ES-I3 (cell line): ENCODE measurements around the gene PRR16.
"Not testable (repeated sequence)": the region's sequence is repeated elsewhere in the genome, so short reads cannot be mapped to it uniquely, and the experiment has no call there.

Experiments
- H3K36me3 ChIP-seq: 2 replicates; pipeline ENCODE4 v1.6.1; 2013; ENCODE audit warnings: mild to moderate bottlenecking, low read length, control low read depth, moderate library complexity; ENCODE audit not compliant: insufficient read depth
- H3K4me1 ChIP-seq: 2 replicates; pipeline ENCODE4 v1.6.1; 2013; ENCODE audit warnings: mild to moderate bottlenecking, control low read depth, low read length; ENCODE audit not compliant: insufficient read depth
- H3K9ac ChIP-seq: 2 replicates; pipeline ENCODE4 v1.6.1; 2013; ENCODE audit warnings: low read depth, mild to moderate bottlenecking, low read length, moderate library complexity
- H3K9me3 ChIP-seq: 2 replicates; pipeline ENCODE4 v1.6.1; 2013; ENCODE audit warnings: mild to moderate bottlenecking, low read length, moderate library complexity; ENCODE audit not compliant: control insufficient read depth, insufficient read depth

Gene PRR16

GRCh38 chr5:120697147-120697546, 233.0 kb downstream of the PRR16 start:
- H3K36me3 ChIP-seq: no peaks in the 10 kb centered on the region; the same call in 1 of the 2 replicates
- H3K9ac ChIP-seq: peak overlapping the region; percentile 51
- peaks cover 15% of the 10 kb centered on the region for H3K4me1 ChIP-seq
- no peaks in the 10 kb centered on the region for H3K9me3 ChIP-seq

- not testable (repeated sequence) for H3K9ac ChIP-seq, H3K9me3 ChIP-seq, H3K36me3 ChIP-seq
- peaks cover 15% of the 10 kb centered on the region for H3K4me1 ChIP-seq
Observed at GRCh38 chr5:120697670-120698327, 233.7 kb downstream of the PRR16 start.

DNA sequence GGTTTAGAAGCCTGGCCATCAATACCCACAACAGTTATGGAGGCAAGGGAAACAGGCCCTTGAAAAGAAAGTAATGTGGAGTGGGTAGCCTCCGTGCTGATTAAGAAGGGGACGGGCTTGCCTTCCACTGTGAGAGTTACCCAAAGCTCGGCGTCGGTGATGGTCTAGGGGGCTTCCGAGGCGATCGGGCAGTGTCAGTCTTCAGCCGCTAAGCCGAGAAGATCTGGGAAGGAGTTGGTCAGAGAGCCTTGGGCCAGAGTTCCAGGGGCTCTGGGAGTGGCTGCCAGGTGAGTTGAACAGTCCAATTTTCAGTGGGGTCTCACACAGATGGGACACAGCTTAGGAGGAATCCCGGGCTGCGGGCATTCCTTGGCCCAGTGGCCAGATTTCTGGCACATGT, 236.6 kb downstream of the PRR16 start:
- not testable (repeated sequence) for H3K36me3 ChIP-seq, H3K9me3 ChIP-seq
- Histone ChIP-seq H3K9ac (peak overlapping the region; percentile 31; the same call in 1 of the 2 replicates), H3K4me1 (peaks cover 17% of the 10 kb centered on the region)

GRCh38 chr5:120702817-120703538, 238.9 kb downstream of the PRR16 start:
- H3K4me1 ChIP-seq: peaks cover 26% of the 10 kb centered on the region
- peak overlapping the region; percentile 66 for H3K9ac ChIP-seq
- H3K9me3 ChIP-seq, H3K36me3 ChIP-seq: not testable (repeated sequence)

GRCh38 chr5:120703918-120704587, 240.0 kb downstream of the PRR16 start:
- no peak overlapping the region; the same call in 1 of the 2 replicates for H3K9ac ChIP-seq

DNA sequence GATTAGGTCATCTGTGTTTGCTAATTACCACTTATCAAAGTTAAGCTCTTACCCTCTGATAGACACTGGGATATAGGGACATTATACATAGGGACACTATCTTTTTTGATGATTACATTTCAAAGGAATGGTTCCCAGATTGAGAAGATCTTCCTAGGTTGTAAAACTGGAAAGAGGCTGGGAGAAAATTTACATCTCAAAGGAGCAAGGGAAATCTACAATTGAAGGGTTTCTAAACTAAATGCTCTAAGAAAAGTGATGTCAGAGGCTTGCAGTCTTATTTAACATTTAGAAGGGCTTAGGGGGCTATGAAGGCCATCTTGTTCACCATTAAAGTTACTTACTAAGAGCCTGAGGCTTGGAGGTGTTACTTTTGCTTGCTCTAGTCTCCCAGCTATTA, 242.8 kb downstream of the PRR16 start:
- Histone ChIP-seq H3K9ac (no peak overlapping the region), H3K36me3 (no peaks in the 10 kb centered on the region), H3K9me3 (no peaks in the 10 kb centered on the region), H3K4me1 (peaks cover 26% of the 10 kb centered on the region; the same call in 1 of the 2 replicates)

More at GRCh38 chr5:120703918-120704587, 240.0 kb downstream of the PRR16 start:
- Histone ChIP-seq H3K9me3 (no peaks in the 10 kb centered on the region), H3K4me1 (peaks cover 26% of the 10 kb centered on the region; the same call in 1 of the 2 replicates), H3K36me3 (no peaks in the 10 kb centered on the region)

GRCh38 chr5:120717381-120717780, 253.3 kb downstream of the PRR16 start:
- Histone ChIP-seq H3K9me3 (no peaks in the 10 kb centered on the region), H3K36me3 (peaks cover 3% of the 10 kb centered on the region; the same call in 1 of the 2 replicates), H3K4me1 (no peaks in the 10 kb centered on the region), H3K9ac (no peak overlapping the region)

- Histone ChIP-seq H3K4me1 (no peaks in the 10 kb centered on the region; the same call in 1 of the 2 replicates), H3K9me3 (no peaks in the 10 kb centered on the region), H3K36me3 (no peaks in the 10 kb centered on the region)
Observed at GRCh38 chr5:120730214-120730613, 266.1 kb downstream of the PRR16 start.

DNA sequence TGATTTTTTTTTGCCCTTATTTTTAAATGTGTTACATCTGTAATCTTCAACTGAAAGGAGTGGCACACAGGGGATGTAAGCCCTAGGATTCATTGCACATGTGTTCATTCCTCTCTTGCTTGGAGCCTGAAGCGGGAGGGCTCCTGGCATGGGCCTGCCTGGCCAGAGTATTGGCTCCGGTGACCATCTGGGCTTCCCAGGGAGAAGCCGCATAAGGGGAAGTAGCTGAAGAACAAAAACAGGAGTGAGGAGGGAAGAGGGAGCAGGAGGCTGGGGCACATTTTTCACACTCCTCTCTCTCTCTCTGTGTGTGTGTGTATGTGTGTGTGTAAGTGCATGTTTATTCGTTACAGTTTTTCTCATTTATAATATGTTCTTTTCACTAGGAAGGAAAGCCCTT, 269.9 kb downstream of the PRR16 start:
- no peaks in the 10 kb centered on the region for H3K36me3 ChIP-seq
- no peak overlapping the region for H3K9ac ChIP-seq
- H3K4me1 ChIP-seq: no peaks in the 10 kb centered on the region; the same call in 1 of the 2 replicates
- no peaks in the 10 kb centered on the region for H3K9me3 ChIP-seq

More at GRCh38 chr5:120730214-120730613, 266.1 kb downstream of the PRR16 start:
- H3K9ac ChIP-seq: no peak overlapping the region

DNA sequence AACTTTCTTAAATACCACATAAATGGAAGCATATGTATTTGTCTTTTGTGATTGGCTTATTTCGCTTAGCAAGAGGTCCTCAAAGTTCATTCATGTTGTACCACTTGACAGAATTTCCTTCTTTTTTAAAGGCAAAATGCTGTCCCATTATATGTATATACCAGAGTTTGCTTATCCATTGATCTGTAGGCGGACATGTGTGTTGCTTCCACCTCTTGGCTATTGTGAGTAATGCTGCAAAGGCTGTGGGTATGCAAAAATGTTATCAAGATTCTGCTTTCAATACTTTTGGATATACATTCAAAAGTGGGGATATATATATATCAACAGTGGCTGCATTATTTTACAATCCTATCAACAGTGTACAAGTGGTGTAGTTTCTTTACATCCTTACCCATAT, 271.0 kb downstream of the PRR16 start:
- no peaks in the 10 kb centered on the region; the same call in 1 of the 2 replicates for H3K4me1 ChIP-seq
- no peaks in the 10 kb centered on the region for H3K36me3 ChIP-seq
- H3K9me3 ChIP-seq: no peaks in the 10 kb centered on the region
- no peak overlapping the region for H3K9ac ChIP-seq
